ENCODE results near the gene G0S2.

- no peak for TF ChIP-seq CTCF (IDR thresholded peaks at IDR 0.05)
- no peak for TF ChIP-seq ZFX (IDR thresholded peaks at IDR 0.05; ENCODE audit: borderline replicate concordance)
Observed at GRCh38 chr1:209657140-209657879, 17.9 kb upstream of the G0S2 start.
